GM23248 (cell line): ENCODE results near the gene TNNC1.

ENCODE experiments used
- EZH2 ChIP-seq: fragments of 200-600 bp; sonication (generic); IDR thresholded peaks from 2 replicates; pipeline ENCODE4 v1.6.1; 2018; ENCODE audit warnings: antibody characterized with exemption, mild to moderate bottlenecking; ENCODE audit not compliant: insufficient read depth, poor library complexity, severe bottlenecking
- EZH2phosphoT487 ChIP-seq: fragments of 200-600 bp; sonication (generic); IDR thresholded peaks from 2 replicates; pipeline ENCODE4 v1.6.1; 2018; ENCODE audit warnings: antibody characterized with exemption, moderate library complexity, mild to moderate bottlenecking, low read depth; ENCODE audit not compliant: insufficient read depth

DNA sequence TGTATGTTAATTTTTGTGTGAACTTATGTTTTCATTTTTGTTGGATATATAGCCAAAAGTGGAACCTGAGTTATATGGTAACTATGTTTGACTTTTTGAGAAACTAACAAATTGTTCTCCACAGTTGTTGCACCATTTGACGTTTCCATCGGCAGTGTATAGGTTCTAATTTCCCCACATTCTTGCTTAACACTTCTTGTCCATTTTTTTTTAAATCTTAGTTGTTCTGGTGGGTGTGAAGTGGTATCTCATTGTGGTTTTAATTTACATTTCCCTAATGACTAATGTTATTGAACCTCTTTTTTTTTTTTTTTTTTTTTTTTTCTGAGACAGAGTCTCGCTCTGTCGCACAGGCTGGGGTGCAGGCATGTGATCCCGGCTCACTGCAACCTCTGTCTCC lies 9.6 kb upstream of the TNNC1 start:
- no peak for TF ChIP-seq EZH2phosphoT487
- no peak for TF ChIP-seq EZH2
